Measurements from ENCODE around the gene OCA2. TPM values are rescaled to one million over a fixed set of nuclear protein-coding genes. Genes with fewer than 3 reads are reported as not detected.

The OCA2 gene
- total and polyA plus RNA-seq, 4 donors: 2.6 to 7.5 (median 3.2) TPM

DNA sequence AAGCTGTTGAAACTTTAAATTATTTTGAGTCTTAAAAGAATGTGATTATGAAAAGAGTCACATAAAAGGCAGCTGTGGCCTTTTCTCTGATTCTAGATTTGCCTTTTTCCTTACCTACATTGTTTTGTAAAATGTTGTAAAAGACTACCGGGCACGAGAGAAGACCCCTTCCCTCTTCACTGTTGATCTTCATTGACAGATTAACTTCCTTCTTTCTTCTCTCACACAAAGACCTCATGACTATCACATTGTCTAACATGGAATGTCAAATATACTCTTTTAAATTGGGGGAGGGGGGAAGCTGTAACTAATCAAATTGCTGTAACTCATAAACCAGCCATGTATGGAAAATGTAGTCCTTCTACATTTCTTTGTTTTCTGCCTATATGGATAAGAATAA is 68.3 kb downstream of the OCA2 start:
- H3K27me3 ChIP-seq (ENCODE audit: control insufficient read depth, insufficient read depth, low read length): no peaks in the 10 kb centered on the region
- no peak overlapping the region for H3K27ac ChIP-seq (ENCODE audit: low read depth, low read length)
- no peaks in the 10 kb centered on the region for H3K4me1 ChIP-seq (ENCODE audit: control insufficient read depth, insufficient read depth, low read length)
- no peak for DNase-seq (ENCODE audit: low read depth in 4 of 6, low spot score in 6 of 6)
- no peaks in the 10 kb centered on the region for H3K9me3 ChIP-seq (ENCODE audit: control insufficient read depth, insufficient read depth, low read length)
- no peak overlapping the region for H3K4me3 ChIP-seq (ENCODE audit: low read depth, low read length)
- H3K36me3 ChIP-seq (ENCODE audit: control insufficient read depth, insufficient read depth, low read length): no peaks in the 10 kb centered on the region
- WGBS (ENCODE audit: insufficient coverage): no CpG with 5 or more reads among the region's 2 CpGs

DNA sequence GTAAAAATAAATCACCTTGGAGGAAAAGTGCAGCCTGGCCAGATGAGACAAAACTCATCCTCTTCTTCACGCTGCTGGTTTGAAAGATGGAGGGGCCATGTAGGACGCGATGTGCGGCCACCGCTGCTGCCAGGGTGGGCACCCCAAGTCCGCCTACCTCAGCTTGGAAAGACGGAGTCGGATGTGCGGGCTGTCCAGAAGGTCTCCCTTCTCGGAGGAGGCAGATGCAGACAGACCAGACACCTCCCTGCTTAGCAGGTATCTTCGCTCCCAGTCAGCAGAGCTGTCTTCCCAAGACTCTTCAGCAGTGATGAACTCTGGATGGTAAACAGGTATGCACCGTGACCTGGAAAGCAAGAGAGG is 71.4 kb downstream of the OCA2 start:
- DNase-seq (ENCODE audit: low read depth in 4 of 6, low spot score in 6 of 6): no peak

GRCh38 chr15:28026764-28027713 is 72.1 kb downstream of the OCA2 start:
- no peak overlapping the region for H3K4me3 ChIP-seq (ENCODE audit: low read depth, low read length)
- no peak for DNase-seq (ENCODE audit: low read depth in 4 of 6, low spot score in 6 of 6)
- H3K27ac ChIP-seq (ENCODE audit: low read depth, low read length): no peak overlapping the region
- H3K27me3 ChIP-seq (ENCODE audit: control insufficient read depth, insufficient read depth, low read length): no peaks in the 10 kb centered on the region
- H3K36me3 ChIP-seq (ENCODE audit: control insufficient read depth, insufficient read depth, low read length): no peaks in the 10 kb centered on the region
- peaks cover 11% of the 10 kb centered on the region for H3K4me1 ChIP-seq (ENCODE audit: control insufficient read depth, insufficient read depth, low read length)
- WGBS (ENCODE audit: insufficient coverage): 98% methylated on average over 34 of the region's 45 CpGs
- no peaks in the 10 kb centered on the region for H3K9me3 ChIP-seq (ENCODE audit: control insufficient read depth, insufficient read depth, low read length)

More for the DNA sequence above, 71.4 kb downstream of the OCA2 start:
- peaks cover 7% of the 10 kb centered on the region for H3K4me1 ChIP-seq (ENCODE audit: control insufficient read depth, insufficient read depth, low read length)
- H3K27me3 ChIP-seq (ENCODE audit: control insufficient read depth, insufficient read depth, low read length): no peaks in the 10 kb centered on the region
- H3K27ac ChIP-seq (ENCODE audit: low read depth, low read length): no peak overlapping the region
- no peaks in the 10 kb centered on the region for H3K9me3 ChIP-seq (ENCODE audit: control insufficient read depth, insufficient read depth, low read length)
- WGBS (ENCODE audit: insufficient coverage): 99% methylated on average over 11 of the region's 12 CpGs
- no peaks in the 10 kb centered on the region for H3K36me3 ChIP-seq (ENCODE audit: control insufficient read depth, insufficient read depth, low read length)
- H3K4me3 ChIP-seq (ENCODE audit: low read depth, low read length): no peak overlapping the region

DNA sequence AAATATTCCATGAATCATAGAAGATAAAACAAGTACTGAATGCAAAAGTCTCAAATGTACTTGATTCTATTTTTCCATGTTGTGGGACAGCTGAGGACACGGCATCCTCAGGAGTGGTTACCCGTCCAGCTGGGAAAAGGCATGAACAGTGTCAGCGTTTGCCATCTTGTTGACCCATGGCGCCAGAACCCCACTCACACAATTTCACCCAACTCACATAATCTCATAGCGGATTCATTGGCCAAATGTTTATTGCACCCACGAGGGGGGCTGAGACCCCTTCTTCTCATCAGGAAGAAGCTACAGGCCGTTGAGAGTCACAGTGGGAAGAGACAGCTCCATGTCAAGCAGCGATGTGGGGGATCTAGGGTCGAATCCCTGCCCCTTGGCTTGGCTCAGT is 72.9 kb downstream of the OCA2 start:
- Histone ChIP-seq H3K9me3 (ENCODE audit: control insufficient read depth, insufficient read depth, low read length) (no peaks in the 10 kb centered on the region), H3K27ac (ENCODE audit: low read depth, low read length) (no peak overlapping the region), H3K27me3 (ENCODE audit: control insufficient read depth, insufficient read depth, low read length) (no peaks in the 10 kb centered on the region), H3K4me3 (ENCODE audit: low read depth, low read length) (no peak overlapping the region), H3K4me1 (ENCODE audit: control insufficient read depth, insufficient read depth, low read length) (peaks cover 19% of the 10 kb centered on the region), H3K36me3 (ENCODE audit: control insufficient read depth, insufficient read depth, low read length) (no peaks in the 10 kb centered on the region)
- 96% methylated on average over 9 of the region's 9 CpGs for WGBS (ENCODE audit: insufficient coverage)
- DNase-seq (ENCODE audit: low read depth in 4 of 6, low spot score in 6 of 6): no peak

GRCh38 chr15:28025413-28025812 is 73.7 kb downstream of the OCA2 start:
- Histone ChIP-seq H3K27ac (ENCODE audit: low read depth, low read length) (no peak overlapping the region), H3K36me3 (ENCODE audit: control insufficient read depth, insufficient read depth, low read length) (no peaks in the 10 kb centered on the region), H3K4me1 (ENCODE audit: control insufficient read depth, insufficient read depth, low read length) (peaks cover 27% of the 10 kb centered on the region), H3K9me3 (ENCODE audit: control insufficient read depth, insufficient read depth, low read length) (no peaks in the 10 kb centered on the region), H3K4me3 (ENCODE audit: low read depth, low read length) (no peak overlapping the region), H3K27me3 (ENCODE audit: control insufficient read depth, insufficient read depth, low read length) (no peaks in the 10 kb centered on the region)
- 97% methylated on average over 4 of the region's 7 CpGs for WGBS (ENCODE audit: insufficient coverage)
- DNase-seq (ENCODE audit: low read depth in 4 of 6, low spot score in 6 of 6): no peak

DNA sequence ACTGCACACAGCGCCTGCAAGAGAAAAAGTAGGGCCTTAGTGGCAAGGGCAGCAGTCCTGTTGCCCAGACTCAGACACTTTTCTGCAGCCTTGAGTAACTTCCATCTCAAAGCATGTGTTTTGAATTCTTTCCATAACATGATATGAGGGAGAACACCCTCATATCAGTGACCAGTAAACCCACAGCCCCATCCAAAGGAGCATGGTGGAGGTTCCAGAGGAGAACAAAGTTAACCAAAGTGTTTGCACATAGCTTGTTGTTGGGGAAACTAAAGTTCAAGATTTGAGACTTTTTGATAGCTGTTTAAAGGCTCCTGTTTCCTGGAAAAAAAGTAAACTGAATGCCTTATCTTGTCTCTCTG is 74.2 kb downstream of the OCA2 start:
- Histone ChIP-seq H3K4me3 (ENCODE audit: low read depth, low read length) (no peak overlapping the region), H3K36me3 (ENCODE audit: control insufficient read depth, insufficient read depth, low read length) (no peaks in the 10 kb centered on the region), H3K27me3 (ENCODE audit: control insufficient read depth, insufficient read depth, low read length) (no peaks in the 10 kb centered on the region), H3K4me1 (ENCODE audit: control insufficient read depth, insufficient read depth, low read length) (peaks cover 33% of the 10 kb centered on the region), H3K27ac (ENCODE audit: low read depth, low read length) (no peak overlapping the region), H3K9me3 (ENCODE audit: control insufficient read depth, insufficient read depth, low read length) (no peaks in the 10 kb centered on the region)
- DNase-seq (ENCODE audit: low read depth in 4 of 6, low spot score in 6 of 6): no peak
- no CpG with 5 or more reads among the region's 1 CpG for WGBS (ENCODE audit: insufficient coverage)

GRCh38 chr15:28023933-28024888 is 74.9 kb downstream of the OCA2 start:
- WGBS (ENCODE audit: insufficient coverage): 79% methylated on average over 15 of the region's 19 CpGs
- Histone ChIP-seq H3K27ac (ENCODE audit: low read depth, low read length) (no peak overlapping the region), H3K4me1 (ENCODE audit: control insufficient read depth, insufficient read depth, low read length) (peaks cover 39% of the 10 kb centered on the region)

DNA sequence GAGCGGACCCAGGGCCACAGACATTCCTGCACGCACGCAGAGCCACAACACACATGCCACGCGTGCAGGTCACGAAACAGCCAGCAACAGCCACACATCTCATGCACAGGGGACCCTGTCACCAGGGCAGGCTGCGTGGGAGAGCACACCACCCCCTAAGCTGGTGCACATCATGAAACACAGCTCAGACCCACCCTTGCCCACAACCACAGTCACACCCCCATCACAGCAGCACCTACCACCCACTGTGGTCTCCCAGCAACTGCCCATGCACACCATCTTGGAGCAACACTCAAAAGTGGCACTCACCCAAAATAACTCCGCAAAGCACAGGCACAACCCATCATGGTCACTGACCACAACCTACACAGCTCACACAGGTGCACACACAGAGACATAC is 75.7 kb downstream of the OCA2 start:
- H3K9me3 ChIP-seq (ENCODE audit: control insufficient read depth, insufficient read depth, low read length): no peaks in the 10 kb centered on the region
- H3K27ac ChIP-seq (ENCODE audit: low read depth, low read length): no peak overlapping the region
- no peaks in the 10 kb centered on the region for H3K36me3 ChIP-seq (ENCODE audit: control insufficient read depth, insufficient read depth, low read length)
- no peaks in the 10 kb centered on the region for H3K27me3 ChIP-seq (ENCODE audit: control insufficient read depth, insufficient read depth, low read length)
- WGBS (ENCODE audit: insufficient coverage): 94% methylated on average over 8 of the region's 8 CpGs
- H3K4me1 ChIP-seq (ENCODE audit: control insufficient read depth, insufficient read depth, low read length): peaks cover 40% of the 10 kb centered on the region
- no peak for DNase-seq (ENCODE audit: low read depth in 4 of 6, low spot score in 6 of 6)
- H3K4me3 ChIP-seq (ENCODE audit: low read depth, low read length): no peak overlapping the region

More at GRCh38 chr15:28023933-28024888, 74.9 kb downstream of the OCA2 start:
- Histone ChIP-seq H3K4me3 (ENCODE audit: low read depth, low read length) (no peak overlapping the region), H3K36me3 (ENCODE audit: control insufficient read depth, insufficient read depth, low read length) (no peaks in the 10 kb centered on the region), H3K27me3 (ENCODE audit: control insufficient read depth, insufficient read depth, low read length) (no peaks in the 10 kb centered on the region), H3K9me3 (ENCODE audit: control insufficient read depth, insufficient read depth, low read length) (no peaks in the 10 kb centered on the region)
- no peak for DNase-seq (ENCODE audit: low read depth in 4 of 6, low spot score in 6 of 6)

DNA sequence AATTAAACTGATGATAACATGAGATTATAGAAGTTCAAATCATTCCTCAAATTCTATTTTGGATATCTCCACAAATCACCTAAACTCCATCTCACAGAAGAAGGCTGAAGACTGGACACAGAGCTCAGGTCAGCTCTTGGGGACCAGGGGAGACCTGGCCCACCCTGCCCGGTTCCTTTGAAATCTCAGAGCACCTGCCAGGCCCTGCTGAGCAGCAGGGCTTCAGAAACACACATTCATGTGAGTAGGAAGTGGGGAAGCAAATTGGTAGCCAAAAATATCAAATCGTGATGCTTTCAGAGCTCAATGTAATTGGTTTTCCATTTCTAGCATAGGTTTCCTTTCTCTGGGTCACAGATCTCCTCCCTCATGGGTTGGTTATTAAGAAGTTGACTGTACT is 76.2 kb downstream of the OCA2 start:
- no peaks in the 10 kb centered on the region for H3K9me3 ChIP-seq (ENCODE audit: control insufficient read depth, insufficient read depth, low read length)
- H3K4me1 ChIP-seq (ENCODE audit: control insufficient read depth, insufficient read depth, low read length): peaks cover 40% of the 10 kb centered on the region
- DNase-seq (ENCODE audit: low read depth in 4 of 6, low spot score in 6 of 6): no peak
- 80% methylated on average over 1 of the region's 2 CpGs for WGBS (ENCODE audit: insufficient coverage)
- H3K4me3 ChIP-seq (ENCODE audit: low read depth, low read length): no peak overlapping the region
- H3K27ac ChIP-seq (ENCODE audit: low read depth, low read length): no peak overlapping the region
- no peaks in the 10 kb centered on the region for H3K27me3 ChIP-seq (ENCODE audit: control insufficient read depth, insufficient read depth, low read length)
- H3K36me3 ChIP-seq (ENCODE audit: control insufficient read depth, insufficient read depth, low read length): no peaks in the 10 kb centered on the region
